ENCODE data around the gene PPP1R14C.

The PPP1R14C gene

DNA sequence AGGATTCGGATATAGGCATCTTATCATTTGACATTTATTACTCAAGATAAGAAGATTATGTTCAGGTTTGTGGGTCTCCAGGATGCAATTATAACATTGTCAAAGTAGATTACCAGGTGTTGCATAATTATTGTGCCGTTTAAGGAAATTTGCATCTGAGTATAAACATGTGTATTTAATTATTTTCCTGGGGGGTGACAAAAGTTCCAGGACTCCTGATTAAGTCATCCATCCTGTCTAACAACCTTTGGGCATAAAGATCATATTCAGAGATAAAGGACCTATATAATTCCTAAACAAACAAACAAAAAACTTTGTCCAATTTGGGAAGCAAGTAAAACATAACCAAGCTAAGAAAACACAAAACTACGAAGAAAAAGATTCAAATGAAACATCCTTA is 3.3 kb upstream of the PPP1R14C start:
- DNase-seq = no peak

DNA sequence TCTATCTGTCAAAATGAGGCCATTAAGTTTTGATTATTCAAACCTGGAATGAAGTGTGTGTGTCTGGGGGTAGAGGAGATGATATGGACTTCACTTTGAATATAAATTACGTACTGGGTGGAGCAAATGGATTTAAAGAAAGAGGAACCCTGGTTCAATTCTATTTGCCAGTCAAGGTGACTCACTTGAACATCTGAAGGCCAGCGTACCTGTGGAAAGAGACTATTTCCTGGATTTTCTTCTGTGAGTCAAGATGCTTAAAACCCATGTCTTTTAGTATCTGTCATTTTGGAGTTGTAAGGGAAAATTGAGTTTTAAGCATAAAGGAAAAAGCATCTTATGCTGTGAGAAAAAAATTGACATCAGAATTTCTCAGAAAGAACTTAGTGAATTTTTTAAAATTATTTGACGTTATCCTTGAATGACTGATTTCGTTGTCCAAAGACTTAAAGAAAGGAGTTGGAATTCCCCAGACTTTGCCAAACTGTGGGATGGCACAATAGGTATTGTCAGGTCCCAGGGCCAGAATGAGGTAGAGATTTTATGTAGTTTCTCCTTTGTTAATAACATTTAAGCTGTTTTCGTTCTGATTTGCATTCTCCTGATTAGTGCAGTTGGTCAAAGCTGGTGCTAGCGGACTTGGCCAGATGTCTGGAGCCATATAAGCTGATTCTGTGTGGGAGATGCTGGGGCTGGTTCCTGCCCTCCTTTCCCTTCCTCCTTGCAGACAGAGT is 2.4 kb upstream of the PPP1R14C start:
- DNase-seq = no peak

DNA sequence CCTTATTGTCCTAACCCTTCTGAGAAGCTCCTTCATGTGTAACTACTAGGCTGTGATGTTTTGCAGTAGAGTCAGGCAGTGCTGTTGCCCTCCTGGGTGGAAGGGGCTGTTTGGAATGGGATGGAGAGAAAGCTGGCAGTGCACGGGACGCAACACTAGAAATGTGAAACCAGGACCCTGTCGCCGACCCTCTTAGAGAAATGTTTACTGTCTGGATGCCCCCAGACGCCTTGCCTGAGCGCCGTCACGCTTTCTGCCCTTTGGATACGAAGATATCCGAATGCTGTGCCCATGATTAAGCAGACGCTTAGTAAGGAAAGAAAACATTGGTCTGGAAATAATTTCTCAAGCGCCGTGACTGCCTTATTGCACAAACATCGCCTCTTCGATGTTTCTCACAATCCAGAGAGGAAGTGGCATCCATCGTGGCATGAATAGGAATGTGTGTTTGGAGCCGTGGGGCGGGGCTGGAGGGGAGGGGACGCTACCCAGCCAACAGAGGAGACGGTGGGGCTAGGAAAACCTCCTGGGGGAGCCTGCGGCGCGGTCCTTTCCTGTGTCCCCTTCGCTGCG is 661 bp upstream of the PPP1R14C start:
- DNase-seq = no peak

DNA sequence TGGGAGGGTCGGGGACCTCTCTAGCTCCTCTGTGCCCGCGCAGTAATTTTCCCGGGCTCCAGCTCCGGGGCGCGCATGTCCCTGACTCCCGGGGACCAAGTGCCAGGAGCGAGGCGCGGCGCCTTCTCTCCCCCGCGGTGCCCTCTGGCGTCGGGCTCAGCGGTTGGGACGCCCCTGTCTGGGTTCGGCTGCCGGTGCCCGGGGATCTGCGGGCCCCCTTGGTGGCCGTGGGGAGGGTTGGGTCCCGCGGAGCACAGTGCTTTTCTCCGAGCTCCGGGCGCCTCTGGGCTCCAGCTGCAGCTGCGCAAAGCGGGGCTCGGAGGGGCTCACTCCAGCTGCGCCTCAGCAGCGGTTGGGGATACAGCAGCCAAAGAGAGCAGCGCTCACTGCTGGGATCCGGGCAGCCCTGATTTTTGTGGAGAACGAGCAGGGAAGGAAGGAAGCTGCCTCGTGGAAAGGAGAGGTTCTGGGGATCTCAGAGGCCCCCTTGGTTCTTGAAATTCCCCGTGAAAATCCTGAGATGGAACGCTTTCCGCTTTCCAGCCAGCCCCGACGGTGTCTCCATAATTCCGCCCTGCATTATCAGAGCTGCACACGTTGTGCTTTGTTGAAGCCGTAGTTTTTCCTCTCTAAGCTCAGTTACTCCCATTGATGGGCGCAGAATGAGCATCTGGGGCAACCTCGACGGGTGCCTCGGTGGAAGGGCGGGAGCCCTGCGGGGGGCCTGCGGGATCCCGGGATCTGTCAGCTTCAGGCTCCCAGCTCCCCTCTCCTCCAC is 861 bp downstream of the PPP1R14C start:
- DNase-seq = no peak

DNA sequence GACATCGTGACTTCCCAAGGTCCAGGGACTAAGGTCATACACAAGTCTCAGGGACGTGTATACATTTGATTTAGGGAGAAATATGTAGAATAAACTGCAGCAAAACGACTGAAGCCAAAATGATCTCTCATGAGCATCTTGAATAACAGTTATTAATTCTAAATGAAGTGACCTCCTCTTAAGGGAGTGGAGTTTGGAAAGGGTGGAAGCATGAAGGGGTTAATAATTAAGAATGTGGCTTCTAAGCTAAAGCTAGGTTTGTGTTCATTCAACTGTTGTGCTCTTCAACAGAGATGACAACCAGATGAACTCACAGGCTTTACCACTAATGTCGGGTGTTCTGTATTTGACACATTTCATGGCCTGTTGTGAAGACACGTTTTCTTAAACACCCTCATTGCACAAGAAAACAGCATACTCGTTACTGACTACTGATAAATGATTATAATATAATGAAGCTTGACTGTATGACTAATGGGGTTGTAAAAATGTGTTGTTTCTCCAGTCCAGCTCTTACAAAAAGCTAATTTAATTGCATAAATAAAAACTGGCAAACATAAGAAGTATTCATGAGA is 1.5 kb downstream of the PPP1R14C start:
- DNase-seq = no peak

DNA sequence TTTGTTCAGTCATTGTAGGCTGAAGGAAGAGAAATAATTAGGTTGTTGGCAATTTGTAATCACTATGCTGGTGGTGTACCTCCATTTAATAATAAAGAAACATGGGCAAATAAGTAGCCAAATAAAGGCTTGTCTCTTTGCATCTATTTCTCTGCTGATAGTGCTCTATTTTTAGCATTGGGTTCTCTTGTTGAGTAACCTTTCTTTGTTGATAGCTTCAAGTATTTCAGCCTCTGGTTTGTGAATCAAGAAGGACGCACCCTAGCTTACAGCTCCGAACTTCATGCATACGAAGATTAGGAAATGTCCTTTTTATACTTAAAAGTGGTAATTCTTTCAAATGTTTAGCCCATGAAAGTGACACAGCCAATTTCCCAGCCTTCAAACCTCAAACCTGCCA is 2.6 kb downstream of the PPP1R14C start:
- no peak for DNase-seq

DNA sequence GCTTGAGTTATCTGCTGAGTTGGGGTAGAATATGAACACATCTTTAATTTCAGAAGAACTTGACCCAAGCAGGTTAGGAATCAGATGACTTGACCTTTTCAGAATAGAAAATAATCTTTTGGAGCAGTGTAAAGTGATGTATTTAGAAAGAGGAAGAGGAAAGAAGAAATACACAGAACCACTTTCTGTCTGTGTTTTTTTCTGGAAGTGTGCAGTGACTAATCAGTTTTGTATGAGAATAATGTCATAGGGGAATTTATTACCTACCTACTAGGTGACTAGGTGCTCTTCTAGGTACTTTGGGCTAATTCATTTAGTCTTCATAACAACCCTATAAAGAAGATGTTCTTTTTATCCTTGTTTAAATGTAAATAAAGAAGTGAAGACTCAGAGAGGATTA is 3.0 kb downstream of the PPP1R14C start:
- DNase-seq = no peak

DNA sequence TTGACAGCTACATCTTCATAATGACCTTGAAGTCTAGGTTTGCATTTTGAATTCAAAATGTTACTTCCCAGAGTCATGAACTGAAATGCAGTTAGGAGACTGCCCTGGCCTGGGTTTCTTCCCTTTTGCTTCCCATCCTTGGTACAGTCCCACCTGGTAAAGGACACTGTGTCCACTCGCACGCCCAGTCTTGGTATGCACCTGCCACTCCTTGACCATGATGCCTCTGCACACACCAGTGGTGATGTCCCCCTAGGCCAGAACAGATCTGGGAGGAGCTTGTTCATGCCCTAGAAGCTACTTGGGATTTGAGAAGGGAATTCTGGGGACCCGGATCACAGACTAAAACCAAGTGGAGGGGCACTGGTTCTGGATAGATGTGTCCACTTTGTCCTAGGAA is 3.6 kb downstream of the PPP1R14C start:
- DNase-seq = no peak

DNA sequence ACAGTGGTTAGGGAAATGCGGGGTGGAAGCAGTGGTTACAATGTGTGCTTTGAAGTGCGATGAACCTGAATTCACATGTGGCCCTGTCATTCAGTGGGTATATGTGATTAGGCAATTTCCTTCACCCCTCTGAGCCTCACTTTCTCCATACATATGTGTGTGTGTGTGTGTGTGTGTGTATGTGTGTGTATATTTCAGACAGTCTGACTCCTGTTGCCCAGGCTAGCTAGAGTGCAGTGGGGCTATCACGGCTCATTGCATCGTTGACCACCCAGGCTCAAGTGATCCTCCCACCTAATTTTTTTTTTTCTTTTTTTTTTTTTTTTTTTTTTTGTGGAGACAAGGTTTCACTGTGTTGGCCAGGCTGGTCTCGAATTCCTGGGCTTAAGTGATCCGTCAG is 6.3 kb downstream of the PPP1R14C start:
- no peak for DNase-seq

DNA sequence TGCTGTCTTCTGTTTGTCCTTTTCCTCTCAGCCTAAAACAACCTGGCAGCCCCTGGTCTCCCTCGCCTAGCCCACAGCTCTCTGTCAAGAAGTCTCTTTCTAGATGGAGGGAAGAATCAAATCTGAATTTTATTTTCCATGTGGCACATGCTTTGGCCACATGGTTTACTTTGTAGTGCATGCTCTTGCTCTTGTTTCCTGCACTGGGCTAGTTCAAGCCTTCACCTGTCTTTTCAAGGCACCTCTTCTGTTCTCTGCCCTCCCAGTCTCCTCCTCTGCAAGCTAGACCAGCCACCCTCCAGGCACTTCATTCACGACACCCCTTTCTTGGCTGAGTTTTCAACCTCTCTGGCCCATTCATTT is 7.6 kb downstream of the PPP1R14C start:
- DNase-seq = no peak

DNA sequence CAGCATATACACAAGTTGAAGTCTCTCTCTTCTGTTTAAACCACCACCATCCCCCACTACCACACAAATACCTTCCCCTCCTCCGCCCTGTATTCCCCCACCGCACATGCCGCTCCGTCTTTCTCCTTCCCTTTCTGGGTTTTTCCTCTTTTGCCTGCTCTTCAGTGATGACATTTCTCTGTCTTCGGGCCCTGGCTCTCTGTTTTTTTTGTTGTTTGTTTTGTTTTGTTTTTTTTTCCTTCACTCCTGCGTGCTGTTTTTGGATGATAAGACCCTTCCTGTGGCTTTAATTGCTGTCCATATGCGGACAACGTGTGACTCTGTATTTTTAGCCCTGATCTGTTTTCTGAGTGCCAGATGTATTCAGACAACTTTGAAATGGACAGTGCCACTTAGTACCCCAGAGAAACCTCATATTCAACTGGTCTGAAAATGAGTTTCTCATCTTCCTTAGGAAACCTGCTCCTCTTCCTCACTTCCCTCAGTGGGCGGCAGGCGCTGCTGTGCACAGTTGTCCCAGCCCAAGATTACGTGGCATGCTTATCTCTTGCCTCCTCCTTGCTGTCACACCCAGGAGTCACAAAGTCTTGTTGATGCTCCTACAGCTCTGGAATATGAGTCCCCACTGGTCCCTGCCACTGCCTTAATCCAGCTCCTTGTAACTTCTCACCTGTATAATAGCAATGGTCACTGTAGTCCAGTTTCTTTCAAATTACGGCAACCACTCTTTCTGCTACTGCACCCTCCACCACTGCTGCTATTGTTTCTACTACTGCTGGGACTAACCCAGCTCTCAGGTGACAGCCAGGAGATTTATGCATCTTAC is 8.2 kb downstream of the PPP1R14C start:
- DNase-seq = no peak

DNA sequence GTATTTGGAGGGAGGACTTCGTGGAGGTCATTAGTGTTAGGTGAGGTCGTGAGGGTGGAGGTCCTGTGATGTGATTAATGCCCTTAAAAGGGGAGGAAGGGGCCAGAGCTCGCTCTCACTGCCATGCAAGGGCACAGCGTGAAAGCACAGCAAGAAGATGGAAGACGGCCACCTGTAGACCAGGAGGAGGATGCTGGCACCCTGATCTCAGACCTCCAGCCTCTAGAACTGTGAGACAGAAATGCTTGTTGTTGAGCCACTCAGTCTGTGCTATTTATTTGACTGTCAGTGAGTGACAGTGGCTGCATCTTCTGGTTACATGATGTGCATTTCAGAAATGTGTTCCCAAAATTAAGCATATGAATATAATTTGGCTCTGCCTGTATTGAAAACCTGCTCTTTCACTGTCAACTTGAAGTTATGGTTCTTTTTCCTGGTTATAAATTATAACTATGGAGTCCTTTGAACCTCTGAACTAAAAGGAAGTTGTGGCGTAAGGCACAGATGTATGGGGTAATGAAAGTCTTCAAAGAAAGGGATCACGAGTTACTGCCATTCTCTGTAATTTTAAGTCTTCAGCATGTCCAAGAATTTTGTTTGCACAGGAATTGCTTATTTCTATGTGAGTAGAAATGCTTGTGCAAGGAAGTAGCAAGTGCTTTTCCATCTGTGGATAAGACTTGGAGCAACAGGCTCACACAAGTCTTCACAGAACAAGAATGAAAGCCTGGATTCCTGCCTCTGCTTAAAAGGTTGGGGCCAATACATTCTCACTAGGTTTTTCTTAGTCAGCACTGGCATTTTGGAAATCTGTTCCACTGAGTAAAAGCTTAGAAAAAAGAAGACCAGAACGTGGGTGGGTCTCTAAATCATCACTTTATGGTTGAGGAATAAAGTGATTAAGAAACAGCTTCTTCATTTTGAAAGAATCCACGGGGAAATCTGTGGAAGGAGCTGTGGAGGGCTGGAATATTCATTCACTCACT is 10.3 kb downstream of the PPP1R14C start:
- no peak for DNase-seq

DNA sequence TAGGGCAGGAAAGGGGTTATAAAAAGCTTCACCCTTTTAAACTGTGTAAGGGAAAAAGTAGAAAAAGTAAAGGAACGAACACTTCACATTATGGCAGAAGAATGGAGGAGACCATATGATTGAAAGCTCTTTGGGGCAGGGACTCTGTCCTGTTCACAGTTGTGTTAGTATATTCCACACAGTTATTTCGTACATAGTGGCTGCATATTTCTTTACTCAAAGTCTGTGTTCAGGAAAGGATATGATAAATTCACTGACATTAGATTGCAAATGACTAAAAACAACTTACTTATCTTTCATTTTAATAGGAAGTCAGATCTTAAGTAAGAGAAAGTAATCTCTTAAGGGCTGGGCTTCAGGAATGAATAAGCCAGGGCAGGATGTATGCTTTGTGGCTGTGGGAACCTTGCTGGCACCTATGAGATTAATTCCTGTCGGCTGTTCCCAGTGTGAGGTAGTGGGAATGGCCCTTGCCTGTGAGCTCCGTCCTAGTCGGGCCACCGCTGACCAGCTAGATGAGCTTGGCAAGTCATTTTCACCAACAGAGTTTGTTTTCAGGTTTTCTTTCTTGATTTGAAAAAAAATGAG is 11.2 kb downstream of the PPP1R14C start:
- DNase-seq = no peak

DNA sequence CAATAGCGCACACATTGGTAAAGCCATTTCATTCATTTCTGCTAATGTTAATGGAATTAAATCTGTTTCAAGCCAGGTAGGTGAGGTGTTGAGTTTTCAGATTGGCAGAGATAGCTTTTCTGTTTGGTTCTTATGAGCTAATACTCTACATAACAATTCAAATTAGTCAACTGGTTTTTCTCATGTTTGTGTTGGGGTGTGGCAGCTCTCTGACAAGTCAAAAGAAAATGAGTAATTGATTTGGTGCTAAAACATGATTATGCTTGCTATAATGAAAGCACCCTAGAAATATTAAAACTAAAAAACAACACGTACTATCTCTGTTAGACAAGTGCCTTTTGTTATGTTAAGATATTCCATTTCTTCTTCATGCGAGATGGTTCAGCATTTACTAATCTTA is 13.6 kb downstream of the PPP1R14C start:
- no peak for DNase-seq

DNA sequence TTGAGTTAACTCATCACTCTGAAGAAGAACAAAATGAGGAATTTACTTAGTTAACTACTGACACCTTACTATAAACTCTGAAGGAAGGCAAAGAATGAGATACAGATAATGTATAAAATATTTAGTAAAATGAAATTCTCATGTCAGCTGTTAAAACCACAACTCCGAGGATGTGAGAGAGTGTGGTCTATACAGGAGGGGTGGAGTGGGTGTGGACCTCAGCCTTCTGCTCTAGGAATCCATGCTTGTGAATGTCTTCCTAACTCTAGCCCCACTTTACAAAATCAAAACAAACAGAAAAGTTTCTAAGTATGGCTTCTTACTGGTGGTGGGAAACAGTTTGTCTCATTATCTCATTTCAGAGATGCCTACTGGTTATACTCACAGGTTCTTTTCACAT is 14.2 kb downstream of the PPP1R14C start:
- no peak for DNase-seq

DNA sequence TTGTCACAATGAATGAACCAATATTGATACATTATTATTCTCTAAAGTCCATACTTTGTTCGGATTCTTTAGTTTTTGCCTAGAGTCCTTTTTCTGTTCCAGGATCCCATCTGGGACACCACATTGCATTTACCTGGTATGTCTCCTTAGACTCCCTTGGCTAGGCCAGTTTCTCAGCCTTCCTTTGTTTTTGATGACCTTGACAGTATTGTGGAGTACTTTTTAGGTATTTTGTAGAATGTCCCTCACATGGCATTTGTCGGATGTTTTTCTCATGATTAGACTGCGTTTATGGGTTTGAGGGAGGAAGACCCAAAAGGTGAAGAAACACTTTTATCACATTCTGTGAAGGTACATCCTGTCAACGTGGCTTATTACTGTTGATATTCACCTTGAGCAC is 16.9 kb downstream of the PPP1R14C start:
- DNase-seq = no peak

DNA sequence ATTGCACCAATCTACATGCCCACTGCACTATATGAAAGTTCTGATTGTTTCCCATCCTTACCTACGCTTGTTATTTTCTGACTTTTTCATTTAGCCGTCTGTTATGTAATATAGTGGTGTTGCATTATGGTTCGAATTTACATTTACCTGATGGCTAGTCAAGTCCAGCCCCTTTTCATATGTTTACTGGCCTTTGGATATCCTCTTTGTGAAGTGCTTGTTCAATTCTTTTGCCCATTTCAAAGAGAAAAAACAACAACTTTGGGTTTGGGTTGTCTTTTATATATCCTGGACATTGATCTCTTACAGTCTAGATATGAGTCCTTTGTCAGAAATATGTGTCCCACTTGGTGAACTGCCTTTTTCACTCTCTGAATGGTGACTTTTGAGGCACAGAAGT is 21.1 kb downstream of the PPP1R14C start:
- DNase-seq = no peak

DNA sequence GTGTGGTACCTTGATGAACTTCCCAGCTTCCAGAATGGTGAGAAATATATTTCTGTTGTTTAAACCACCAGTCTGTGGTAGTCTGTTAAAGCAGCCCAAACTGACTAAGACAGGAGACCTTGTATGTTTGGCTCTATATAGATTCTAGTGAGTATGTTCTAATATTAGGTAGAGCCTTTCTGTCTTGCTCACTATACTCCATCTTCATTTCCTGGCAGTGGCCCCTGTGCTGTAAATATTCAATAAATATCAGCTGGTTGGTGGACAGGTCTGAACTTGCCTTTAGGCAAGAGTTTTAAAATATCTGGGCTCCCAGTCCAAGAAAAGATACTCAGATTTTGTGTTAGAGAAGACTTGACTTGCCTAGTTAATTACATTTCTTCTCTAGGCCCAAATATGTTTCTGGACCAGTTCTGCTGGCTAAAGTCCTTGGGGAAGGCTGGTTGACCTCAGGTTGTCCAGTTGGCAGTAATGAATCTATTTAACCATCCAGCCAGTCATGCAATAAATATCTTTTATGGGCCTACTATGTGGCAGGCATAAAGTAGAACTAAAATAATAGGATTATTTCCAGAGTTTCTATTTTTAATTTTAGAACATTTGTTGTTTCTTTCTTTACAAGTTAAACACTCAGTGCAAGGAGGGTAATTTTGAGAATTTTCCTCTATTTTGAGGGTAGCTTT is 22.3 kb downstream of the PPP1R14C start:
- no peak for DNase-seq

DNA sequence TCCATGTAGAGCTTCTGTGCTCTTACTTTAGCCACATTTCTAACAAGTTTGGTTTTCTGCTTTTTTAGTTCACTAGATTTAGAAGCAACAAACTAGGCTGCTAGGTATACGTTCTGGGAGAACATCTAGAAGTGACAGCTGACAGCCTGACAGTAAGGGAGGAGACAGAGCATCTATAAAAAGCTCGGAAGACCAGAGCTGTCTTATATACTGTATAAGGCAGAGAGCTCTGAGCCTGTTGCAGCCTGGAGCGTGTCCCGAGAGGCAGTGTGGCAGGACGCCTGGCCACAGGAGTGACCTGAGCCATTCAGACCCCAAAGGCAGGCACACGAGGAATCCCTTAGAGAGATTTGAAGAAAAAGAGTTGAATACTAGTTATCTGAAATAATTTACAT is 24.6 kb downstream of the PPP1R14C start:
- DNase-seq = no peak

DNA sequence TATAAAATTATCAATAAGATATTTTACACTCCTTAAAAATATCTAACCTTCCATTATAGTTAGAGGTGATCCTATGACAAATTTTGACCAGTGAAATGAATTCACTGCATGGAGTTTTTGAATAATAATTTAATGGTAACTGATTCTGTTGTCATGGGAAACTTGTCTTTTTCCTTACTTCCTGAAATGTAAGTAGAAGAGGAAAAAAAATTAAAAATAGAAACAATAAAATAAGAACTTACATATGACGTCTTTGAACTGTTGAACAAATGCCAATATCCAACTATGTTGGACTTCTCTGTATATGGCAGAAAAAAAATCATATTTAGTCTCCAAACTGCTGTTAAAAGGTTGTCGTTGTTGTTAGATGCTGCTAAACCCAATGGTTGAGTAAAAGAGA is 26.3 kb downstream of the PPP1R14C start:
- DNase-seq = no peak

DNA sequence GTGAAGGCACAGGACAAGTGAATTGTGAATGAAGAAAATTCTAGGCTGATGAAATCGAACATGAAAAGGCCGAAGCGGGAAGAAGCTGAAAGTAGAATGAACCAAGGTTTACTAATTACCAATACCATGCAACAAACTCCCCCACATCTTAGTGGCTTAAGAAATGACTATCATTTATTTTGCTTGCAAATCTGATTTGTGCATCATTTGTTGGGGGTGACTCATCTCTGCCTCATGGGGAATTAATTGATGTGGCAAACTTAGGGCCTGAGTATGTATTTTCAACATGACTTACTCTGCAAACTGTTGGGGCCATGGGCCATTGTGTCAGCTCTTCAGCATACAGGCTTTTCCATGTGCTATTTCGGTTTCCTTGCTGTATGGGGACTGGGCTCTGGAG is 26.8 kb downstream of the PPP1R14C start:
- DNase-seq = no peak

All from CD4-positive, alpha-beta T cell treated with Interleukin-4 for 4 hours (primary cell).